Muscle layer of duodenum (tissue), 2 donors: ENCODE results near the gene CASR.

Experiments
- H3K27ac ChIP-seq: one replicate; pipeline ENCODE4 v1.7.0; 2013; ENCODE audit warnings: mild to moderate bottlenecking, low read length
- H3K27me3 ChIP-seq: one replicate; pipeline ENCODE4 v1.7.0; 2013; ENCODE audit warnings: low read depth, mild to moderate bottlenecking, control low read depth, low read length
- H3K36me3 ChIP-seq, 2 donors: one replicate each; pipeline ENCODE4 v1.7.0; 2013; ENCODE audit warnings: low read length in 2 of 2, control low read depth in 1 of 2, mild to moderate bottlenecking in 1 of 2; ENCODE audit not compliant: insufficient read depth in 2 of 2, control insufficient read depth in 1 of 2
- H3K4me1 ChIP-seq, 2 donors: one replicate each; pipeline ENCODE4 v1.7.0; 2013; ENCODE audit warnings: low read length in 2 of 2, mild to moderate bottlenecking in 2 of 2, control low read depth in 1 of 2, moderate library complexity in 1 of 2; ENCODE audit not compliant: insufficient read depth in 2 of 2, control insufficient read depth in 1 of 2
- H3K4me3 ChIP-seq, 2 donors: one replicate each; pipeline ENCODE4 v1.7.0; 2013; ENCODE audit warnings: low read length in 2 of 2, low read depth in 1 of 2, mild to moderate bottlenecking in 1 of 2
- H3K9me3 ChIP-seq, 2 donors: one replicate each; pipeline ENCODE4 v1.7.0; 2013; ENCODE audit warnings: low read length in 2 of 2, control low read depth in 1 of 2, mild to moderate bottlenecking in 1 of 2; ENCODE audit not compliant: control insufficient read depth in 1 of 2
- donor health status: healthy.

The CASR gene

GRCh38 chr3:122214711-122215110 is 31.2 kb downstream of the CASR start:
- H3K27me3 ChIP-seq: no peaks in the 10 kb centered on the region
- H3K27ac ChIP-seq: no peak overlapping the region
- no peaks in the 10 kb centered on the region for H3K4me1 ChIP-seq
- H3K4me3 ChIP-seq: no peak overlapping the region
- no peaks in the 10 kb centered on the region for H3K36me3 ChIP-seq
- no peaks in the 10 kb centered on the region for H3K9me3 ChIP-seq

- Histone ChIP-seq H3K27ac (no peak overlapping the region), H3K27me3 (no peaks in the 10 kb centered on the region), H3K36me3 (no peaks in the 10 kb centered on the region), H3K9me3 (no peaks in the 10 kb centered on the region), H3K4me3 (no peak overlapping the region), H3K4me1 (no peaks in the 10 kb centered on the region)
These were observed 32.3 kb downstream of the CASR start for GRCh38 chr3:122215592-122216298.

GRCh38 chr3:122217901-122218300 is 34.4 kb downstream of the CASR start:
- no peak overlapping the region for H3K27ac ChIP-seq
- no peak overlapping the region for H3K4me3 ChIP-seq

GRCh38 chr3:122219242-122219872 is 35.9 kb downstream of the CASR start:
- Histone ChIP-seq H3K4me3 (no peak overlapping the region), H3K36me3 (no peaks in the 10 kb centered on the region), H3K4me1 (no peaks in the 10 kb centered on the region), H3K27ac (no peak overlapping the region), H3K9me3 (no peaks in the 10 kb centered on the region), H3K27me3 (no peaks in the 10 kb centered on the region)

More at GRCh38 chr3:122217901-122218300, 34.4 kb downstream of the CASR start:
- Histone ChIP-seq H3K4me1 (no peaks in the 10 kb centered on the region), H3K36me3 (no peaks in the 10 kb centered on the region), H3K27me3 (no peaks in the 10 kb centered on the region), H3K9me3 (no peaks in the 10 kb centered on the region)

- no peaks in the 10 kb centered on the region for H3K36me3 ChIP-seq
- H3K4me1 ChIP-seq: no peaks in the 10 kb centered on the region
- no peak overlapping the region for H3K4me3 ChIP-seq
- no peaks in the 10 kb centered on the region for H3K27me3 ChIP-seq
- no peaks in the 10 kb centered on the region for H3K9me3 ChIP-seq
- H3K27ac ChIP-seq: no peak overlapping the region
These were observed 43.7 kb downstream of the CASR start for GRCh38 chr3:122227036-122227781.

- H3K4me3 ChIP-seq: no peak overlapping the region
- H3K9me3 ChIP-seq: no peaks in the 10 kb centered on the region
- no peak overlapping the region for H3K27ac ChIP-seq
- no peaks in the 10 kb centered on the region for H3K27me3 ChIP-seq
- no peaks in the 10 kb centered on the region for H3K4me1 ChIP-seq
- H3K36me3 ChIP-seq: no peaks in the 10 kb centered on the region
These were observed 46.7 kb downstream of the CASR start for GRCh38 chr3:122230174-122230573.

- Histone ChIP-seq H3K4me1 (no peaks in the 10 kb centered on the region), H3K9me3 (no peaks in the 10 kb centered on the region), H3K4me3 (no peak overlapping the region), H3K27me3 (no peaks in the 10 kb centered on the region), H3K27ac (no peak overlapping the region), H3K36me3 (no peaks in the 10 kb centered on the region)
These were observed 48.1 kb downstream of the CASR start for GRCh38 chr3:122231465-122232157.

- no peak overlapping the region for H3K4me3 ChIP-seq
- H3K27ac ChIP-seq: no peak overlapping the region
- no peaks in the 10 kb centered on the region for H3K4me1 ChIP-seq
- no peaks in the 10 kb centered on the region for H3K9me3 ChIP-seq
- no peaks in the 10 kb centered on the region for H3K27me3 ChIP-seq
- H3K36me3 ChIP-seq: no peaks in the 10 kb centered on the region
These were observed 49.0 kb downstream of the CASR start for GRCh38 chr3:122232485-122232884.

GRCh38 chr3:122233101-122233952 is 49.9 kb downstream of the CASR start:
- Histone ChIP-seq H3K4me3 (no peak overlapping the region), H3K9me3 (no peaks in the 10 kb centered on the region), H3K4me1 (no peaks in the 10 kb centered on the region), H3K27me3 (no peaks in the 10 kb centered on the region), H3K36me3 (no peaks in the 10 kb centered on the region), H3K27ac (no peak overlapping the region)

GRCh38 chr3:122234117-122234516 is 50.6 kb downstream of the CASR start:
- H3K27me3 ChIP-seq: no peaks in the 10 kb centered on the region
- no peaks in the 10 kb centered on the region for H3K9me3 ChIP-seq
- no peaks in the 10 kb centered on the region for H3K4me1 ChIP-seq
- H3K36me3 ChIP-seq: no peaks in the 10 kb centered on the region
- H3K27ac ChIP-seq: no peak overlapping the region
- no peak overlapping the region for H3K4me3 ChIP-seq
